Karpas-422 (cell line): ENCODE results near the gene ASB3. TPM values are rescaled to one million over a fixed set of nuclear protein-coding genes. Genes with fewer than 3 reads are reported as not detected.

Source experiments
- DNase-seq: peaks from one replicate; pipeline ENCODE4 v3.0.0-alpha.2; 2015
- H2AFZ ChIP-seq: fragments of 200-600 bp; sonication (generic); 2 replicates; pipeline ENCODE4 v1.6.1; 2014; ENCODE audit warnings: antibody characterized with exemption, low read length, mixed read lengths
- H3K27ac ChIP-seq: fragments of 200-600 bp; sonication (generic); 2 replicates; pipeline ENCODE4 v1.5.1; 2014; ENCODE audit warnings: mild to moderate bottlenecking, low read length, moderate library complexity
- H3K27me3 ChIP-seq: fragments of 200-600 bp; sonication (generic); 2 replicates; pipeline ENCODE4 v1.6.1; 2014; ENCODE audit warnings: low read length, mixed read lengths
- H3K36me3 ChIP-seq: fragments of 200-600 bp; sonication (generic); 2 replicates; pipeline ENCODE4 v1.6.1; 2014; ENCODE audit warnings: low read length, mixed read lengths; ENCODE audit not compliant: insufficient read depth
- H3K4me1 ChIP-seq: fragments of 200-600 bp; sonication (generic); 2 replicates; pipeline ENCODE4 v1.6.1; 2014; ENCODE audit warnings: mild to moderate bottlenecking, low read length, mixed read lengths
- H3K4me2 ChIP-seq: fragments of 200-600 bp; sonication (generic); 2 replicates; pipeline ENCODE4 v1.6.1; 2014; ENCODE audit warnings: low read length, low read depth, mild to moderate bottlenecking; ENCODE audit not compliant: poor library complexity, severe bottlenecking
- H3K4me3 ChIP-seq: fragments of 200-600 bp; sonication (generic); 2 replicates; pipeline ENCODE4 v1.5.1; 2014; ENCODE audit warnings: mild to moderate bottlenecking, antibody characterized with exemption, low read length, mixed read lengths
- H3K79me2 ChIP-seq: fragments of 200-600 bp; sonication (generic); 2 replicates; pipeline ENCODE4 v1.6.1; 2014; ENCODE audit warnings: mild to moderate bottlenecking, low read length, mixed read lengths
- H3K9ac ChIP-seq: fragments of 200-600 bp; sonication (generic); 2 replicates; pipeline ENCODE4 v1.6.0; 2014; ENCODE audit warnings: low read length
- H3K9me2 ChIP-seq: fragments of 200-600 bp; sonication (generic), shearing (Covaris generic); replicated peaks from 2 replicates; pipeline ENCODE4 v1.6.0; 2014; ENCODE audit warnings: mild to moderate bottlenecking, low read length, moderate library complexity; ENCODE audit not compliant: insufficient read depth
- H3K9me3 ChIP-seq: fragments of 300-700, 200-600 bp; sonication (generic); 2 replicates; pipeline ENCODE4 v1.6.1; 2014; ENCODE audit warnings: low read length, mixed read lengths
- H4K20me1 ChIP-seq: fragments of 200-600 bp; sonication (generic); 2 replicates; pipeline ENCODE4 v1.6.1; 2014; ENCODE audit warnings: mild to moderate bottlenecking, antibody characterized with exemption, low read length, low read depth; ENCODE audit not compliant: insufficient read depth
- total RNA-seq: library from RNA; depleted of rRNA; stranded (reverse); fragments of >200 nt; shearing (Covaris generic); gene quantifications from 2 replicates; pipeline ENCODE4 v1.2.3, GENCODE V29; 2014; ENCODE audit warnings: low replicate concordance

Gene ASB3
- total RNA-seq, 1 experiment from 2014 or later, result 39.8 TPM

DNA sequence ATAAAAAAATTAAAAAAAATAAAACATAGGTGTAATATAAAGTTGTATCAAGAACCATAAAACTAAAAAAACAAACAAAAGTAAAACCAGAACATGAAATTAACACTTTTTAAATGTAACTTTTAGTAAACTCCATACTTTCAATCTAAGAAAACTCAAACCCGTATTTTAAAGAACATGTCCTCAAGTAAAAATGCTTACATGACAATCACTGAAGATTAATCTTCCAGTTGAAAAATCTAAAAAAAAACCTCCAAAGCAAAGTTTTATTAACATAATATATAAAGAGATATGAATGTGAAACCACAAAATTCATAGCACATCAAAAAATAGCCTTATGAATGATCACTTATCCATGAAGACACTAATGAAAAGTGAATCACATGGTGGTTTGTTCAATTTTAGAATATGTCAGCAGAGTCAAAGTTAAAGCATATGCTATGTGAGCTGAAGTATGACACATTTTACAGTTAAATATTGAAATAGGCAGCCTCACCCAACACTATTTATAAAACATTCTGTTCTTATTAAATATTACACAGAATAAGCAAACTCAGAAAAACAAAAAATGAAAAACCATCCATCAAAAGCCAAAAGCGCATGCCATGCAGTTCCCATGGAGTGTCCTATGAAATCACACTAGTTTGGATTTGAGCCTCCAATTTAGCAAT lies 42.2 kb downstream of the ASB3 start:
- peak overlapping the region; percentile 67 for H3K27ac ChIP-seq
- H3K9me3 ChIP-seq, result no peaks in the 10 kb centered on the region
- peak; percentile 69 for DNase-seq
- peaks cover 13% of the 10 kb centered on the region; the same call in 1 of the 2 replicates for H3K36me3 ChIP-seq
- H4K20me1 ChIP-seq, result no peaks in the 10 kb centered on the region
- H3K79me2 ChIP-seq, result peaks cover 28% of the 10 kb centered on the region
- H3K27me3 ChIP-seq, result no peaks in the 10 kb centered on the region
- peak overlapping the region; percentile 49 for H3K4me2 ChIP-seq
- H3K4me3 ChIP-seq, result no peak overlapping the region
- no peak overlapping the region for H2AFZ ChIP-seq
- H3K9me2 ChIP-seq, result no peaks in the 10 kb centered on the region
- no peak overlapping the region for H3K9ac ChIP-seq
- H3K4me1 ChIP-seq, result peaks cover 16% of the 10 kb centered on the region

DNA sequence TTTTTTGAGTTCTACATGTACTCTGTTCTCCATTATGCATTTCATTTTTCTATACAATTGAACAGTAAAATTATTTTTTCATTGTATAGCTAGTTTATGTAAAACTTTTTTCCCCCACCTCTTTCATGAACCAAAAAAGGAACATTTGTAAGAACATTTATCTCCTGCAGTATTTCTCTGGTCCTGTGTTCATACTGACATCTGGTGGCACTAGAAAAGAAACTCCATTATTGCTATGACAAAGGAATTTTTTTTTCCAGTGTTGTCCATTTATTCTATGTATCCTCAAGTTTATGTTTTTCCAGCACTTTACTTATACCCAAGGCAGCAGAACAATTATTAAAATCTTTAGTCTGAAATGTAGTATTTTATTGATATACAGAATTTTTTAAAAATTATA lies 46.6 kb downstream of the ASB3 start:
- no peaks in the 10 kb centered on the region for H4K20me1 ChIP-seq
- H3K79me2 ChIP-seq, result peaks cover 54% of the 10 kb centered on the region
- no peaks in the 10 kb centered on the region for H3K9me2 ChIP-seq
- H3K9me3 ChIP-seq, result no peaks in the 10 kb centered on the region
- no peak overlapping the region for H3K4me3 ChIP-seq
- no peak overlapping the region for H3K27ac ChIP-seq
- no peak overlapping the region for H3K9ac ChIP-seq
- H3K4me1 ChIP-seq, result peaks cover 12% of the 10 kb centered on the region
- H2AFZ ChIP-seq, result no peak overlapping the region
- peak; percentile 64 for DNase-seq
- H3K36me3 ChIP-seq, result peaks cover 6% of the 10 kb centered on the region; the same call in 1 of the 2 replicates
- no peak overlapping the region for H3K4me2 ChIP-seq
- H3K27me3 ChIP-seq, result no peaks in the 10 kb centered on the region

DNA sequence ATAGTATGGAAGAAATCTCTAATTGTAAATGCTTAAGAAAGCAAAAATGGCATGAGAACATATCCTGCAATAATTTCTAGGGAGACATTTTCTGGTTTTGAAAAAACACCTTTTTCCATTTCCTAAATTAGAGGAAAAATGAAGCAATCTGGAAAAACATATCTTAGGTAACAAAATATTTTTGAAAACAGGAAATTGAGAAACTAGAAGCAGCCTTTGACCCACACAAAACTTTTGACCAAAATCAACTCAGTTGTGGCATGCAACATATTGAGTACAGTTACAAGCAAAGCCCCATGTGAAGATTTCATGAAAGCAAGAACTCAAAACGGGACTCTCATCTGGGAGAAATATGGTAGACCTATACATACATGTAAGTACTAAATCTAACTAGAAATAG lies 47.7 kb downstream of the ASB3 start:
- Histone ChIP-seq H3K27ac (no peak overlapping the region), H3K9me3 (no peaks in the 10 kb centered on the region), H3K79me2 (peaks cover 61% of the 10 kb centered on the region), H3K36me3 (peaks cover 11% of the 10 kb centered on the region; the same call in 1 of the 2 replicates), H3K4me3 (no peak overlapping the region), H3K4me1 (peaks cover 2% of the 10 kb centered on the region; the same call in 1 of the 2 replicates), H3K27me3 (no peaks in the 10 kb centered on the region), H3K4me2 (no peak overlapping the region), H3K9ac (no peak overlapping the region), H2AFZ (no peak overlapping the region), H3K9me2 (no peaks in the 10 kb centered on the region), H4K20me1 (no peaks in the 10 kb centered on the region)
- DNase-seq, result no peak

DNA sequence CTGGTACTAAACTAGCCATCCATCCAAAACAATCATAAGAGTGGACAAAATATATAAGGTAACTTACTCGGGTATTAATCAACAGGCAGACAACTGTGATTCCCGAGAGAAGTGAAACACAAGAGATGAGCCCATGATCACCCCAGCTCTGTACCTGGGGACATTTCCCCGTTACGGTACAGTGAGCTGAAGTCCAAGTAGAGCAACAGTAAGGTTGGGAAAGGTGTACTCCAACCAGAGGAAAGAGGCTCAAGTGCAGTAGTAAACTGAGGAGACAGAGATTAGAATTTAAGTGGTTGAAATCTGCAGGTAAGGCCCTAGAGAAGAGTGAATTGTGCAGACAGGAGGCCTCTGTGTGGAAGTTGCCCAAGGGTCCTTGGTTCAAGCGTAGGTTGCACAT lies 49.7 kb downstream of the ASB3 start:
- H3K4me1 ChIP-seq, result peaks cover 2% of the 10 kb centered on the region; the same call in 1 of the 2 replicates
- H3K4me3 ChIP-seq, result no peak overlapping the region
- DNase-seq, result no peak
- H3K9ac ChIP-seq, result no peak overlapping the region
- H4K20me1 ChIP-seq, result no peaks in the 10 kb centered on the region
- no peaks in the 10 kb centered on the region for H3K27me3 ChIP-seq
- H3K36me3 ChIP-seq, result peaks cover 8% of the 10 kb centered on the region; the same call in 1 of the 2 replicates
- H3K4me2 ChIP-seq, result no peak overlapping the region
- no peak overlapping the region for H2AFZ ChIP-seq
- no peaks in the 10 kb centered on the region for H3K9me2 ChIP-seq
- H3K9me3 ChIP-seq, result no peaks in the 10 kb centered on the region
- H3K27ac ChIP-seq, result no peak overlapping the region
- peaks cover 57% of the 10 kb centered on the region for H3K79me2 ChIP-seq

DNA sequence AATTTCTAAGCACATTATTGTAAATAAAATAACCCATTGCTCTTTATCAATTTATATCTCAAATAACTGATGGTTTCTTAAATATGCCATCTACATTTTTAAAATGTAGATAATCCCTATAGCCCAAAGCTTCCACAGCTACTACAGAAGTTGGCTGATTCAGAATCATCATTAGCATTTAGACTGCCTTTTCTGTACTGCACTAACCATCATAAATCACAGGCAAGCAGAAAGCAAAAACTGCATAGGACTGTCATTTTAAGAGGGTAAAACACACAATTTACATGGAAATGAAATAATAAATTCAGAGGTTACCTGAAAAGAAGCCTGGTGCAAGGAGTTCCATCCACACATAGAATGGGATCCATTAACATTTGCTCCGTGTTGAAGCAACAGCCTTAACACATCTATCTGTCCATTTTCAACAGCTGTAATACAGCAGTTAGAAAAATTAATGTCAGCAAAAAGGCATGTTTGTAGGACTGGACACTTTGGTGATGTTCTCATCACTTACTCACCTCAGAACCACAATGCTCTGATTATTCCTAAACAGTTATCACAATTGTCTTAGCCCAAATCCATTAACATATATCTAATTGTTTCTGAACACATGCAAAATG lies 57.5 kb downstream of the ASB3 start:
- Histone ChIP-seq H3K79me2 (peaks cover 18% of the 10 kb centered on the region), H3K9me3 (no peaks in the 10 kb centered on the region), H3K27ac (no peak overlapping the region), H3K4me1 (peaks cover 5% of the 10 kb centered on the region), H3K4me2 (no peak overlapping the region), H4K20me1 (no peaks in the 10 kb centered on the region), H3K9me2 (no peaks in the 10 kb centered on the region), H3K4me3 (no peak overlapping the region), H3K9ac (no peak overlapping the region), H3K36me3 (peaks cover 6% of the 10 kb centered on the region; the same call in 1 of the 2 replicates), H3K27me3 (no peaks in the 10 kb centered on the region), H2AFZ (no peak overlapping the region)
- no peak for DNase-seq

GRCh38 chr2:53727921-53728320 lies 58.8 kb downstream of the ASB3 start:
- Histone ChIP-seq H4K20me1 (no peaks in the 10 kb centered on the region), H3K4me2 (no peak overlapping the region), H3K9me3 (no peaks in the 10 kb centered on the region), H3K4me1 (peaks cover 5% of the 10 kb centered on the region), H3K79me2 (peaks cover 25% of the 10 kb centered on the region), H2AFZ (no peak overlapping the region), H3K4me3 (no peak overlapping the region), H3K36me3 (peaks cover 4% of the 10 kb centered on the region; the same call in 1 of the 2 replicates), H3K9ac (no peak overlapping the region), H3K9me2 (no peaks in the 10 kb centered on the region), H3K27me3 (no peaks in the 10 kb centered on the region), H3K27ac (no peak overlapping the region)
- DNase-seq, result no peak

GRCh38 chr2:53725662-53726061 lies 61.1 kb downstream of the ASB3 start:
- Histone ChIP-seq H2AFZ (no peak overlapping the region), H4K20me1 (no peaks in the 10 kb centered on the region), H3K4me2 (no peak overlapping the region), H3K4me1 (peaks cover 5% of the 10 kb centered on the region), H3K27me3 (no peaks in the 10 kb centered on the region), H3K36me3 (peaks cover 4% of the 10 kb centered on the region; the same call in 1 of the 2 replicates), H3K9ac (no peak overlapping the region), H3K9me3 (no peaks in the 10 kb centered on the region), H3K79me2 (peaks cover 42% of the 10 kb centered on the region), H3K27ac (no peak overlapping the region), H3K4me3 (no peak overlapping the region), H3K9me2 (no peaks in the 10 kb centered on the region)
- no peak for DNase-seq

DNA sequence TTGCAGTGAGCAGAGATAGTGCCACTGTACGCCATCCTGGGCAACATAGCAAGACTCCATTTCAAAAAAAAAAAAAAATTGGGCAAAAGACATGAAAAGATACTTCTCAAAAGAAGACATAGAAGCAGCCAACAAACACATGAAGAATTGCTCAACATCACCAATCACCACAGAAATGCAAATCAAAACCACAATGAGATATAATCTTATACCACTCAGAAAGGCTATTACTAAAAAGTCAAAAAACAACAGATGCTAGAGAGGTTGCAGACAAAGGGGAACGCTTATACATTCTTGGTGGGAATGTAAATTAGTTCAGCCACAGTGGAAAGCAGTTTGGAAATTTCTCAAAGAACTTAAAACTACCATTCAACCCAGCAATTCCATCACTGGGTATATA lies 62.2 kb downstream of the ASB3 start:
- Histone ChIP-seq H2AFZ (no peak overlapping the region), H3K27ac (no peak overlapping the region), H3K9me3 (no peaks in the 10 kb centered on the region)

More for the DNA sequence above, 62.2 kb downstream of the ASB3 start:
- Histone ChIP-seq H3K9ac (no peak overlapping the region), H3K4me3 (no peak overlapping the region), H4K20me1 (no peaks in the 10 kb centered on the region), H3K36me3 (no peaks in the 10 kb centered on the region), H3K79me2 (peaks cover 52% of the 10 kb centered on the region), H3K27me3 (no peaks in the 10 kb centered on the region), H3K4me2 (no peak overlapping the region), H3K9me2 (no peaks in the 10 kb centered on the region), H3K4me1 (peaks cover 5% of the 10 kb centered on the region)
- DNase-seq, result no peak
